HG03432 (cell line): ENCODE results near the gene RBFOX2.

ENCODE experiments used
- ATAC-seq: cut with Tn5 transposase; IDR thresholded peaks from one replicate; pipeline ENCODE4 v1.9.1; 2021; ENCODE audit warnings: mild to moderate bottlenecking, moderate library complexity; ENCODE audit not compliant: unreplicated experiment

RBFOX2 gene

DNA sequence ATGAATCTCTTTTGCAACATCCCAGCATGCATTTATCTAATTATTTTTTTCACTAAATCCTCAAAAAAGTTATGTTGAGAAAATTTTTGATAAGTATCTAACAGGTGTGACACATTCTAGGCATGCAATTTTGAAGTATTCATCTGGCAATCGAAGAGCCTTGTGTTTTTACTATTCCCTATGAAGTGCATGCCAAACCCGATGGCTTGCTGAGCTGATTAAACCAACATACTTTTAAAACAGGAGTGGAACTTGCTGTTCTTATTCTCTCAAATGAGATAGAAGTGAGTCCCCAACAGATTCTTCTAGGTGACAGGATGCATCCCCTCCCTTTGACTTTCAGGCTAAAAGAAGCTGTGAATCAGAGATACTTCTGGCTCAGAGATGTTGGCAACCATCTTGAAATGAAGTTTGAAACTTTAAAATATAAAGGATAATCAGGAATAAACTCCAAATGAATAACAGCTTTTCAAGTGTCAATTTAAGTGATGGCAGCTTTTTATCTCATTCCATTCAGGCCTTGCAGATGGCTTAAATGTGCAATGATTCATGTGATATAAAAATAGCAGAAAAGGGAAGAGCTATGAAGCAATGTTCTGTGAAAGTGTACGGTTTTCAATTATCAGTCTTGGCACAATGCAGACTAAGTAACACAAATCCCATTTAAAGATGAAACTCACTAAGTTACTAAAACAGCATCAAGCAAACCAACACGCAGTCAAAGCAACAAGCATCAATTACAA is 243.3 kb downstream of the RBFOX2 start:
- ATAC-seq, result no peak

DNA sequence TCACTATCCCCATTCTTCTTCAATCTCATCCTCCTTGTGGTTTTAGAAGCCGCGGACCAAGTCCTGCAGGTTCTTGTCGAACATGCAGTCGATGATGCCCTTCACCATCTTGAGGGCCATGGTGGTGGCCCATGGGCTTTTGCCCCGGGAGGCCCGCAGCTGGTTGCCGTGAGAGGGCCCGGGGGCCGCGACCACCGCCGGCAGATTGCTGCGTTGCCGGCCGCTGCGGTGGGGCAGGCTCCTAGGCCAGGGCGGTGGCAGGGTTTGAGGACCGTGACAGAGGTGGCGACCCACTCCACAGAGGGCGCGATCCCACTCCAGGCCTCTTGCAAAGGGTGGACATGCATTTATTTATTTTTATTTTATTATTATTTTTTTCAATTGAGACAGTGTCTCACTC is 244.0 kb downstream of the RBFOX2 start:
- ATAC-seq, result no peak

DNA sequence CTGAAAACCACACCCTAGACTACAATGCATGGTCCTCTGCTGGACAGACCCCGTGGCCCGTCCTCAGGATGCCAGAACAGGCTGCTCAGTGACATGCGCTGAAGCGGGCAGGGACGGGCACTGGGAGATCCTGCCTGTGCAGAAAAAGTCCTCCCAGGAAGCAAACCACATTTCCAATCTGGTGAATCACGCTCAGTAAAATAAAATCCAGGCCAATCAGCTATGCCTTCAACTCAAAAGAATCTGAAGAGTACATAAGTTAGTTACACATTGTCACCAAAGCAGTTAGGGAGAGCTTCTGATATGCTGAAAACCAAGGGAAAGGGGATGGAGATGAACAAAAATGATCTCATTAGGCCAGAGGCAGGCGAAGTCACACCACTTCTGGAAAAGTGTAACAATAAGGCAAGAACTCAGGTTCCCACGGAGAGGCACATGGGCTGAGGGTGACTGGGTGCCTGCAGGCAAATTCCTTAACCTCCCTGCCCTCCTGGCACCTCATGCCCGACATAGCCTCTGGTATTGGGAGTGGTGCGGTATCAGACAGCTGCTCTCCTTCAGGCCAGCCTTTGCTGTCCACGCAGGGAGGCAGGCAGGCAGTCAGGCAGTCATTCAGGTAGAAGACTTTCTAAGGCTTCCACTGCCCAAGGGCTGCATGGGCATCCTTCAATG is 244.5 kb downstream of the RBFOX2 start:
- ATAC-seq, result no peak

DNA sequence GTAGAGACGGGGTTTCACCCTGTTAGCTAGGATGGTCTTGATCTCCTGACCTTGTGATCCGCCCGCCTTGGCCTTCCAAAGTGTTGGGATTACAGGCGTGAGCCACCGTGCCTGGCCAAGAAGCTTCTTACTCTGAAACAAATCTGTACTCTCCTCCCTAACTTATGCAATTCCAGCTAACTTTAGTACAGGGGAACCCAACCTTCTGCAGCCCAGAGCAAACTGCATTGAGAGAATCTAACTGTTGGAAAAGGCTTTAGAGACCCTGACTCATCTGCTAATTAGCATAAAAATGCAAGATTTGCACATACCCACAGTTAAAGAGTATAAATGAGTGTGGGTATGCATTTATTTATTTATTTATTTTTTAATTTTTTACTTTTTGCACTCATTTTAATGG is 246.1 kb downstream of the RBFOX2 start:
- ATAC-seq, result no peak

DNA sequence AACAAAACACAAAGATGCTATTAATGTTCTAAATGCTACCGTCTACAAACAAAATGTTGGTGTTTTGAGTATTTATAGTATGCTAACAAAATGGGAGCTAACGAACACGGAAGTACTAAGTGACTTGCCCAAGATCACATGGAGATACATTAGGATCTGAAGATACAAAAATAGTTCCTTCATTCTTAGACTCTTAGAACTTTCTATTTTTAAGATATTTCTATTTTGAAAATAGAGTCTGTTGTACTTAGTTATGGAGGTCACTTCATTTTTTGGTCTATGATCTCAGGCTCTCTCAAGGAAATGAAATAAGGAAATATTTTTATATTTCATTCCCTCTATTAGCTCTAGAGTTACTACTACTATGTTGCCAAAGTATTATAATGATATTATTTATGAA is 246.7 kb downstream of the RBFOX2 start:
- no peak for ATAC-seq

DNA sequence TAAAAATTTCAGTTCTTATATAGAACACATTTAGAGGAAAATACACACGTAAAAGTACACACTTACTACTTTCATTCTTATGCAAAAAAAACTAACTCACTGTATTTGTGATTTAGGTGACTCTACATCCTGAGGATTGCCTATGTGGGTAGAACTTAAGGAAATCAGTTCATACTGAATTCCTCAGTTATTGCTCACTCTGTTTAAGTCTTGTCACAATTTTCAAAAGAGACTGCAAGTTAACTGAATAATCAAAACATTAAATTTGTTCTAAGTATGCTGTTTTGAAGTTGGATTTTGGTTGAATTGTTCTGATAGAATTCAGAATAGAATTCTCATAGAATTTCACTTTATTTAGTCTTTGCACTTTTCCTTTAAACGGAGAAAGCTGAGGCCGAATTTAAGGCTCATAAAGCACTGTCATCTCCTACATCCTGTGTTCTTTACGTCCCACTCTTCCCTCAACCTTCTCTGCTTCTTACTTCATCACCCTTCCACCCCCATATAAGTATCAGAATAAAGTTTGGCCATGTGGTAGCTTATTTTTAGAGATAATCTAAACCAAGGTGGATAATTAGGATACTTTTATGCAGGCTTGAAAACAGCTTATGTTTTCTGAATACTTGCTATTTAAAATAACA is 251.2 kb downstream of the RBFOX2 start:
- no peak for ATAC-seq

DNA sequence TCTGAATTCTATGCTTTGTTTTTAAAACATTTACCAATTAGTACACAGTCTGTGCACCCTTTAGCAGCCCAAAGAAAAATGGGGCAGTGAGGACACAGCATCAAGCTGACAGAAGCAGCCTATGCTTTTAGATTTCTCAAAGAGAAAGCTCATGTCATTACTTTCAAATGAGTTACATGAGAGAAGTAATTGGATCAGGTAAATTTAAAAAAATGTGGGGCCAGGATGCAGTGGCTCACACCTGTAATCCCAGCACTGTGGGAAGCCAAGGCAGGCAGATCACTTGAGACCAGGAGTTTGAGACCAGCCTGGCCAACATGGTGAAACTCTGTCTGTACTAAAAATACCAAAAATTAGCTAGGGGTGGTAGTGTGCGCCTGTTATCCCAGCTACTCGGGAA is 253.3 kb downstream of the RBFOX2 start:
- ATAC-seq, result no peak

DNA sequence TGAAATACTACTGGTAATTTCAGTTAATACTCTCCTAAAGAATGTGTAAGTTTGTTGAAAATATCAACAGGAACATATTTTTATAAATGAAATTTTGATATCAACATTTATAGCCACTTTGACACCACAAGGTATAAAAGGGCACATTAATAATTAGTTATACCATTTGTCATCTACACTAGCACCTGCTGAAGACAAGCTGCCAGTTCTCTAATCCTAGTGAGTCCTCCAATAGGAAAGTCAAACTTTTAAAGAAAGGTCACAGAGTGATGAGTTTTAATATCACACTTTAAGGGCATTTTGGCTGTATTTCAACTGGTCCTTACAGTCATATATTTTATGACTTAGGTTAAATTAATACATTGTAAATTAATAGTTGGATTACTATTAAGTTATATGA is 258.6 kb downstream of the RBFOX2 start:
- ATAC-seq, result no peak

DNA sequence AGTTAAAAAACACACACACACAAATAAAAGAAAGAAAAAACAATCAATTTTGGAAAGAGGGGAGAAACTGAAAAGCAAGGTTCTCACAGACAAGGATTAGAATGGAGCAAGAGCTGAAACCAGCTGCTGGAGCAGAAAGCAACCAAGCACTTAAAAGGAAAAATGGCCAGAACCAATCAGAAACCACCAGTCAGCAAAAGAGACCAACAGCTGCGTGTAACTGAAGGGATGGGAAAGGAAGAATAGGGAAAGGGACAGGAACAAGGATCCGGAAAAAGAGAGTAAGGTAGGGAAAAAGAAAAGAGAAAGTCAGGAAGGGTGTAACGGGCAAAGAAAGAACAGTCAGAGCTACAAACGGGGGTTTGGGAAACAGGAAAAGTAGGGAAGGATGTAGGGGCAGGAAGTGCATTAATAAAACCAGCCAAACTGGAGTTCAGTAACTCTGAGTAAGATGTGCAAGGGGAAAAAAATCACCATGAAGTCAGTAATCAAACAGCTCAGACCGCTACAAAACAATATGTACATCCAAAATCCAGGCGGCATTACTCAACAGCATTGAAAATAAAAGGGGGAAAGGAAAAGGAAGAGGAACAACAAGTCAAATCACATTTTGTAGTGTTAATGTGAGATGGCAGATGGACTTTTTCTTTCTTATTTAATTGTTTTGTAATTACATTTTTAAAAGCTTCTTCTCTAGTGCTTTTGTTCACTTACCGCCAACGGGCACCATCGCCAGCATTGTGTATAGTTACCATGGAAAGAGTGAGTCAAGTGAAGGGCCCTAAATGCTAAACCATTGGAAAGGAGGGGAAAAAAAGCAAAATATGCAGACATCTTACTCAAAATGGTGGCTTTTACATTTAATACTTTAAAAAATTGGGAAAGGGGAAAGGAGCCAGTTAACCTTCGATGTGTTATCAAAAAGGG is 261.7 kb downstream of the RBFOX2 start:
- ATAC-seq, result no peak

DNA sequence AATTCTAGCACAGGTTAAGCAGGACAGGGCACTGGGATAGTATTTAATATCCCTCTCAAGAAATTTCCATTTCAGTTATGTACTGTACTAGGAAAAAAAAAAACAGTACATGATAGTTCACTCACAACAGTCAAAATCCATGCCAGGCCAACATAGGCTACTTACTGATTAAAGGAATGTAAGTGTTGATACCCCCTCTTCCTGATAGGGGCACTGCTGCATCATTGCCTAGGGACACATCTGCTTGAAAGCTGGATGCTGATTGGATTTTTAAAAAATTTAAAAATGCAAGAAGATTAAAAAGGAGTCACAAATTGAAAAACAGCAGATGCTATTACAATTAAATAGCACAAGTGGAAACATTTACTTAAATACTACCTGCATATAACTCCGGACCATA is 267.6 kb downstream of the RBFOX2 start:
- ATAC-seq, result no peak

DNA sequence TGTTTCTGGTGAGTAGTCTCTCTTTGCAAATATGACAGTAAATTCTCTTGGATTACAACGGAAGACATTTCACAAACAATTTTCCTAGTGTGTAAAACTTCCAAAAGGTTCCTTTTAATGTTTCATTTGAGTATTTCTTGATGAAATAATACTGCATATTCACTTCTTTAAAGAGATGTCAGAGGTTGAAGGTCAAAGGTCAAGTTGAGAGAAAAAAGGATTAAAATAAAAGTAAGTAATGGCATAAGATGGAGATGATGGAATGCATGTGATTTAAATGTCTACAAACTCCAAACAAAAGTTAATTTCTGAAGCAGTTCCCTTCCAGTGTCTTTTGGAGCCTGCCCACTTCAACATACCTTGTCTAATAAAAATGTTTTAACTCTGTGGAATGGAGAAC is 270.2 kb downstream of the RBFOX2 start:
- ATAC-seq, result no peak

DNA sequence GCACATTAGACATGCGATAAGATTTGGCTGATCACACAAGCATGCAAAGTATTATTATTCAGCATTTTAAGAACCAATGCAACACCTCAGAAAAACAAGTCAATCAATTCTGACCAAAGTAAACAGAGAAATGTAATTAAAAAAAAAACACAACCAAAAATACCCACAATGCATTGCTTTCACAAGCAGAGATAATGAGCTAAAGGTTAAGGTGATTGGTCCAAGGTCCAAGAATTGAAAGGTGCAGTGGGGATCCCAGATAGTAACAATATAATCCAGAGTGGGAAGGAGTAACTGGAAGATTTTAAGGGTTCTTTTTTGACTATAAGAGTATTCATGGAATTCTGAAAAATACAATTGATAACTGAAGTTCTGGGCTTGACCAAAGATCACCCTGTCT is 271.9 kb downstream of the RBFOX2 start:
- ATAC-seq, result no peak

DNA sequence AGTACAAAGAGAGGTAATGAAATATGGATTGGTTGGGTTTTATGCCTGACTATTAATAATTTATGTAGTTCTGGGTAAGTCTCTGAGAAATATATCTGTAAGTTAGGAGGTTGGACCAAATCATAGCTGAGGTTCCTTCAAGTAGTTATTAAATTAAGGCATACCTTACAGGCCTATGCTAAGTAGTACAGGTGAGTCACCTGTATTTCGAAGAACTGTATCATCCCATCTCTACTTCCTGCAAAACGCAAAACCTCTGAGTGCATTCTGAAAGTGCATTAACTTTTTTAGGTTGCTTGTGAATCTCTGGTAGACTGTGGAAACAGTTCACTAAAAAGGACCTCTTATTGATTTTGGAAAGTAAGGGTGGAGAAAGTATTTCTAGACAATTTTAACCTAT is 273.9 kb downstream of the RBFOX2 start:
- no peak for ATAC-seq

DNA sequence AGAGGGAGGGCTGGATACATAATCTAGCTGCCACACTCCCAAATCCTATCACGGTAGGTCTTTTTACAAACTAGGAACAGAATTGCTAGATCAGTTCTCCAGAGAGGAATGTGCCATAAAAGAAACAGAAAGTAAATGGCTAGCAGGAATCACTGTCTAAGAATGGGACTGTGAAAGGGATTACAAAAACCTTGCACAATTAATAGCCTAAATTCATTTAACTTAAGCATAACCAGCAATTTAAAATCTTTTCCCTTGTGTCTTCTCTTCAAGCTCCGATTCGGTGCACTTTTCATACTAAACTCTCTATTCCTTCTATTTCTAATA is 275.8 kb downstream of the RBFOX2 start:
- no peak for ATAC-seq

DNA sequence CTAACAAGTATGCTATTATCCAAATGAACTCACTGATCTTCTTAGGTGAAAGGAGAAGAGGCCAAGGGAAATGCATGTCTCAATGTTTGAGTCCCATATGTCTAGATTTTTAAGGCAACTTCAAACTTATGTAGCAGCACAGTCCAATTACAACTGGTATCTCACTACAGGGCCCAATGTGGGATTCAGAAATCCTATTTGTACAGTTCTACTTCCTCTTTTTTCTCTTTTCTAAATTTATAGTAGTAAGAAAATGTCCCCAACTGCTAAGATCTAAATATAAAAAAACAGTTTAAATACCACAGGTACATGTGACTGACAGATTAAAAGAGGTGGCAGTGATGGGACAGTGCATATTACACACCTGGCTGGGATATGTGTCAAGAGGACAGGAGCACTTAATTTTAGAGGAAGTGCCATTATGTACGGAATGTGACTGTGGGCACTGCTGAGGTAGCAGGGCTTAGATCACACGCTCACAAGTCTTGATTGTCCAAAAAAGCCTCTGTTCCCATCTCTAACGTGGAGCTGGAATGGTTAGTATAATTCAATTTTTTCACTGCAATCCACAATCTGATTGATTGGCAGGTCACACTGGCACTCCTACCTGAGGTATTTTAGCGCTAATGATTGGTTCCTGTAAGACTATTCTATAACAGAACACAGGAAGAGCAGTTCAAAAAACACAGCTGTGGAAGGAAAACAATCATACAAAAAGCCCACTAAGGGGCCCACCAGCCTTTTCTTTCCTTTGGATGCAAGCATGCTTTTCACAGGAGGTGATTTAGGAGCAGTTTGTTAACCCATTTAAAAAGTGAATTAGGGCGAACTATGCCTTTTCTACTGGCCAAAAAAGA is 276.4 kb downstream of the RBFOX2 start:
- ATAC-seq, result no peak

DNA sequence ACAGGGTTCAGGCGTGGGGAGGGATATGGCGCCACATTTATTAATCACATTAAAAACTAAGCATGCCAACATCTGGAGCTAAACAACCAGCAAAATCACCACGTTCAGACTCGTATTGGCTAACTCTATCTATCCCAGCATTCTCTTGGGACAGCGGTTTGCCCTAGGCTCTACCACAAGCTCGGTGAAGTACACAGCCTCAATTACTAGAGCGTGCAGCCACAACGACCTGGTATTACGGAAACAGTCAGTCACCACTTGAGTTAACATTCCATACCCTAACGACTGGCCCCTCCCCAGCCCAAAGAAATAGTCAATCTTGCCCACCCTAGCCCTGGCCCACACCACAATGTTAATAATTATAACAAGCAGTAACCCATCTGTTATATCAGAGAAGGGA is 278.8 kb downstream of the RBFOX2 start:
- peak; percentile 86 for ATAC-seq

DNA sequence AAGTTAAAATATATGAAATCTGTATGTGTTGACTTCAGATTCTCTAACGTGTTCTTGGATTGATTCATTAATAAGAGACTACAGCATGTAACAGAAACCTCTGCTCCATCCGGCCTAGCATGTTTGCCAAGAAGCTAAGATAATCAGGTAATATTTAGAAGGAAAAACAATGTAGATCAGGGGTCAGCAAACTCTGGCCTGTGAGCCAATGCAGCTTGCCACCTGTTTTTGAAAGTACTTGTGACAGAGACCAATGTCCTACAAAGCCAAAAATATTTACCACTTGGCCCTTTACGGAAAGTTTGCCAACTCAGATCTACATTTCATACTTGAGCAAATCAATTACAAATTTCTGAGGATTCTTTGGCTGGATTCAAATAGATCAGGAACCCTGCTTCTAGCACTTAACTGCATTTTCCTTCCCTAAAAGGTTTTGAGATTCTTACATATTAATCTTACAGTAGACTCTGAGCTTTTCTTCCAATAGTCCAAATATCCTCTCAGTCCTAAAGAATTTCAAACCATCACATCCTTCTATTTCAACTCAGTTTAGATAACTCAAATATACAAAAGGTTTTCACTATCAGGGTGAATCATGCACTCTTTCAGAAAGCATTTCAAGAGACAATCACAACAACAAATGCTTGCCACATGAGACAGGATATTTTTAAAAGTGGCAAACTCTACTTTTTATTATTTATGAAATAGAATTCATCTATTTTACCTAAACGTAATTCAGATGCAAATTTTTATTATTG is 281.5 kb downstream of the RBFOX2 start:
- no peak for ATAC-seq

DNA sequence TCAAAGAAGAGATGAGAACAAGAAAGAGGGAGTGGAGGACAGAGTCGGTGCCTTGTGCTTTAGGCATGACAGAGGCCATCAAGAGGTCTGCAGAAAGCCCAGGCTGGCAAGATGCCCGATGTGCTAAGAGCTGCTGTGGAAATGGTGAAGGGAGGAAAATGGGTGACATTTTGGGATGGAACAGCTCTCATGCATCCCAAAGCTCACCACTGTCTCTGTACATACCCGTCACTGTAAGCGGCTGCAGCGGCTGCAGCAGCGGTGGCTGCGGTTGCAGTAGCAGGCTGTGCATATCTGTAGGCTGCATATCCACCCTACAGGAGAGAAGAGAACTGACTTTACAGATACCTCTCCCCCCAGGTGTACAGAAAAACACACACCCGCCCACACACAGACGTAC is 282.4 kb downstream of the RBFOX2 start:
- no peak for ATAC-seq

DNA sequence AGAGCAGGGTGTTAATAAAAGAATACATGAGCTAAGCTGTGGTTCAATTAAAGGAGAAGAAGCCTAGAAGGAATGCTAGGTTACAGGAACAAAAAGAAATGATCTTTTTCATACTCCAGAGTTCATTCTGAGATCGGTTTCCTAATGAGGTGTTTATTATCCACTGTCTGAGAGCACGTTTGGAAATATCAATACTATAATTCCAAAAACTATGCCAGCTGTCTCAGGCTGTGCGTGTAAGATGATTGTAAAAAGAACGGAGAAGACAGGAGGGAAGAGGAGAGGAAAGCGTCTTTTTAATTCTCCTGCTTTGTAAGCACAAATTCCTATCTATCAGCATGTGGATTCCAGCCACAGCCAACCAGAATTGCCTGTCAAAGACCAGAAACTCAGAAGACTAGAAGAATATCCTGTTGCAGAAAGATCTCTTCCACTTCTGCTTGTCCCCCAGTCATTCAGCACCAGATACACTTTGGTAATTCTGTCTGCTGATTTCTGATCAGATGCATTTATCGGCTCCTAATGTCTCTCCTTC is 285.2 kb downstream of the RBFOX2 start:
- ATAC-seq, result no peak
